SK-N-SH (cell line): Measurements from ENCODE around the gene MEGF6. TPM values are rescaled to one million over a fixed set of nuclear protein-coding genes. Genes with fewer than 3 reads are reported as not detected.

ENCODE experiments used
- CTCF ChIA-PET: fragments of 300-600, 350-600 bp; formaldehyde crosslinking; extraction: SDS; loops from one replicate; lab custom pipeline; 2021; lab: Yijun Ruan, JAX
- POLR2A ChIA-PET: fragments of 350-600 bp; sonication (Branson Sonifier 250); formaldehyde crosslinking; extraction: SDS; loops from one replicate; lab custom pipeline; 2020; ENCODE audit warnings: antibody characterized with exemption, inconsistent platforms; lab: Yijun Ruan, JAX
- DNase-seq: peaks from one replicate; pipeline ENCODE4 v3.0.0; 2012
- H2AFZ ChIP-seq: fragments of 200-600 bp; sonication (generic); 2 replicates; pipeline ENCODE4 v1.8.1; 2016; ENCODE audit warnings: antibody characterized with exemption, mild to moderate bottlenecking, low read depth
- H3F3A ChIP-seq: fragments of 200-600 bp; sonication (generic); replicated peaks from 2 replicates; pipeline ENCODE3; 2016; ENCODE audit warnings: antibody characterized with exemption, mild to moderate bottlenecking; ENCODE audit not compliant: insufficient read depth
- H3K27ac ChIP-seq, 2 experiments: fragments of 200-500 bp in 1 of 2; fragments of 200-600 bp in 1 of 2; sonication (Bioruptor generic) in 1 of 2; sonication (generic), shearing (Covaris generic) in 1 of 2; 2 replicates each; pipeline versions ENCODE4 v1.5.1 to v1.6.1; 2014 to 2016; ENCODE audit warnings: low read depth in 2 of 2, inconsistent platforms in 1 of 2, low read length in 1 of 2, mild to moderate bottlenecking in 1 of 2, mixed read lengths in 1 of 2
- H3K27me3 ChIP-seq: fragments of 200-600 bp; sonication (generic), shearing (Covaris generic); 2 replicates; pipeline ENCODE4 v1.6.1; 2016; ENCODE audit warnings: mixed run types; ENCODE audit not compliant: insufficient read depth
- H3K36me3 ChIP-seq, 2 experiments: fragments of 200-500 bp in 1 of 2; fragments of 200-600 bp in 1 of 2; sonication (Bioruptor generic) in 1 of 2; sonication (generic) in 1 of 2; replicated peaks in 1 of 2; 2 replicates each; pipeline versions ENCODE3 to v1.5.1; 2014 to 2016; ENCODE audit warnings: low read length in 1 of 2, mild to moderate bottlenecking in 1 of 2; ENCODE audit not compliant: insufficient read depth in 2 of 2, control insufficient read depth in 1 of 2
- H3K4me1 ChIP-seq, 2 experiments: fragments of 200-500 bp in 1 of 2; fragments of 200-600 bp in 1 of 2; sonication (Bioruptor generic) in 1 of 2; sonication (generic), shearing (Covaris generic) in 1 of 2; 2 replicates each; pipeline versions ENCODE4 v1.5.1 to v1.6.1; 2014 to 2016; ENCODE audit warnings: low read depth in 1 of 2, low read length in 1 of 2, mixed run types in 1 of 2; ENCODE audit not compliant: insufficient read depth in 2 of 2, control insufficient read depth in 1 of 2
- H3K4me2 ChIP-seq: fragments of 200-600 bp; sonication (generic), shearing (Covaris generic); 2 replicates; pipeline ENCODE4 v1.6.1; 2017; ENCODE audit warnings: mixed run types
- H3K4me3 ChIP-seq, 2 experiments: fragments of 200-500 bp in 1 of 2; fragments of 200-600 bp in 1 of 2; sonication (Bioruptor generic) in 1 of 2; sonication (generic), shearing (Covaris generic) in 1 of 2; 2 replicates each; pipeline versions ENCODE4 v1.5.1 to v1.8.1; 2014 to 2016; ENCODE audit warnings: low read depth in 2 of 2, inconsistent platforms in 1 of 2, low read length in 1 of 2, mild to moderate bottlenecking in 1 of 2, mixed read lengths in 1 of 2, moderate library complexity in 1 of 2
- H3K79me2 ChIP-seq: fragments of 200-600 bp; sonication (generic); 2 replicates; pipeline ENCODE4 v1.8.1; 2017; ENCODE audit warnings: mild to moderate bottlenecking; ENCODE audit not compliant: insufficient read depth
- H3K9ac ChIP-seq: fragments of 200-600 bp; sonication (generic); 2 replicates; pipeline ENCODE4 v1.6.1; 2017; ENCODE audit warnings: mixed run types
- H3K9me2 ChIP-seq: fragments of 200-600 bp; sonication (generic); 2 replicates; pipeline ENCODE4 v1.6.1; 2017; ENCODE audit warnings: mixed run types
- H3K9me3 ChIP-seq: fragments of 200-600 bp; sonication (generic); 2 replicates; pipeline ENCODE4 v1.6.1; 2017; ENCODE audit warnings: mixed run types, mild to moderate bottlenecking, moderate library complexity
- H4K20me1 ChIP-seq: fragments of 200-600 bp; sonication (generic); 2 replicates; pipeline ENCODE4 v1.6.1; 2017; ENCODE audit warnings: mild to moderate bottlenecking, mixed run types; ENCODE audit not compliant: insufficient read depth
- CHD2 ChIP-seq: fragments of 150-350 bp; IDR thresholded peaks from 2 replicates; pipeline ENCODE4 v1.6.1; 2018; ENCODE audit warnings: low read length; ENCODE audit not compliant: partially characterized antibody
- FOSL2 ChIP-seq: IDR thresholded peaks from 2 replicates; pipeline ENCODE4 v1.4.0; 2012; ENCODE audit warnings: low read depth, mild to moderate bottlenecking, moderate library complexity, borderline replicate concordance
- FOXJ3 ChIP-seq: sonication (generic); formaldehyde crosslinking; IDR thresholded peaks from 2 replicates; pipeline ENCODE4 v1.5.1; 2020; ENCODE audit warnings: mild to moderate bottlenecking, missing genetic modification reagents
- FOXM1 ChIP-seq: IDR thresholded peaks from 2 replicates; pipeline ENCODE4 v1.4.0; 2012; ENCODE audit warnings: low read depth, mild to moderate bottlenecking
- MAX ChIP-seq: IDR thresholded peaks from 2 replicates; pipeline ENCODE4 v1.4.0; 2012; ENCODE audit warnings: low read depth
- MEF2A ChIP-seq: IDR thresholded peaks from 2 replicates; pipeline ENCODE4 v1.4.0; 2012; ENCODE audit warnings: low read depth, borderline replicate concordance
- POLR2AphosphoS5 ChIP-seq: IDR thresholded peaks from 2 replicates; pipeline ENCODE4 v1.6.1; 2012; ENCODE audit warnings: low read depth, low read length
- RAD21 ChIP-seq: IDR thresholded peaks from 2 replicates; pipeline ENCODE4 v1.6.1; 2012; ENCODE audit warnings: mild to moderate bottlenecking, low read length
- RCOR1 ChIP-seq: fragments of 150-350 bp; IDR thresholded peaks from 2 replicates; pipeline ENCODE4 v1.6.1; 2017; ENCODE audit warnings: antibody characterized with exemption, low read length
- RXRA ChIP-seq: IDR thresholded peaks from 2 replicates; pipeline ENCODE4 v1.4.0; 2012; ENCODE audit warnings: low read depth, mild to moderate bottlenecking, borderline replicate concordance
- SIN3A ChIP-seq: IDR thresholded peaks from 2 replicates; pipeline ENCODE4 v1.6.1; 2012; ENCODE audit warnings: low read depth, mild to moderate bottlenecking, low read length, moderate library complexity, borderline replicate concordance
- SMC3 ChIP-seq: IDR thresholded peaks from 2 replicates; pipeline ENCODE4 v1.6.1; 2012; ENCODE audit warnings: low read depth, low read length, improper control_type of control experiment
- TAF1 ChIP-seq: IDR thresholded peaks from 2 replicates; pipeline ENCODE4 v1.6.1; 2012; ENCODE audit warnings: low read depth, mild to moderate bottlenecking, low read length, moderate library complexity, borderline replicate concordance
- TCF12 ChIP-seq: IDR thresholded peaks from 2 replicates; pipeline ENCODE4 v1.4.0; 2012
- TEAD4 ChIP-seq: IDR thresholded peaks from 2 replicates; pipeline ENCODE4 v1.4.0; 2012; ENCODE audit warnings: mild to moderate bottlenecking, borderline replicate concordance; ENCODE audit not compliant: insufficient read depth
- WGBS: methylation state at CpG from one replicate; pipeline ENCODE4 v1.1.6; 2017; ENCODE audit warnings: low lambda C conversion rate; 5-methylcytosine and 5-hydroxymethylcytosine counted together
- polyA plus RNA-seq, 3 experiments: library from polyadenylated mRNA; depleted of rRNA; stranded (reverse); fragments of >200 nt; gene quantifications; 2 replicates each; pipeline ENCODE4 v1.2.3, GENCODE V29; 2012
- TF ChIP-seq, protein P1 (sequence below): fragments of 200-600 bp; sonication (generic); IDR thresholded peaks from 2 replicates; pipeline ENCODE4 v1.6.1; 2017; ENCODE audit warnings: antibody characterized with exemption, mild to moderate bottlenecking, moderate library complexity
- TF ChIP-seq, protein P2 (sequence below): IDR thresholded peaks from 2 replicates; pipeline ENCODE4 v1.4.0; 2012; ENCODE audit warnings: low read depth, borderline replicate concordance

MEGF6 gene
- polyA plus RNA-seq, 1 of the 3 experiments (the other 2 are of a cell fraction), result 7.6 TPM

DNA sequence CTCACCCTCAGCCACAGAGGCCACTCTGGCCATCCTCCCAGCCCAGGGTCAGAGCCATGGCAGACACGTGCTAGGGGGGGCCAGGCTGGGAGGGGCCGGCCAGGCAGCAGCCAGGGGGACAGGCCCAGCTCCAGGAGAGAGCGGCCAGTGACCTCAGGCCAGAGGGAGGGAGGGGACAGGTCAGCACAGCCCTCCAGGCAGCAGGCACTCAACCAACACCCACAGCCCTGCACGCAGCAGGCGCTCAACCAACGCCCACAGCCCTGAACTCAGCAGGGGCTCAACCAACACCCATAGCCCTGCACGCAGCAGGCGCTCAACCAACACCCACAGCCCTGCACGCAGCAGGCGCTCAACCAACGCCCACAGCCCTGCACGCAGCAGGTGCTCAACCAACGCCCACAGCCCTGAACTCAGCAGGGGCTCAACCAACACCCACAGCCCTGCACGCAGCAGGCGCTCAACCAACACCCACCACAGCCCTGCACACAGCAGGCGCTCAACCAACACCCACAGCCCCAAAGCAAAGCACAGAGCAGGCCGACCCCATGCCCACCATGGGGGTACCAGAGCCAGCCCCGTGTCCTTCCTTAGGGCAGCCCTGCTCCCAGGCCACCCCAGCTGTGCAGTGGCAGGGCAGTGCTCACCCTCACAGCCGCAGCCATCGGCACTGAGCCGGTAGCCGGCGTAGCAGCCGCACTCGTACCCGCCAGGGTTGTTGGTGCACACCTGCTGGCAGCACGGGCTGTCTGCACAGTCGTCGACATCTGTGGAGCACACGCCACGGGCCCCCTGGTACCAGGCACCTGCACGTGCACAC, 101.0 kb downstream of the MEGF6 start:
- H2AFZ ChIP-seq, result no peak overlapping the region
- H4K20me1 ChIP-seq, result no peaks in the 10 kb centered on the region
- H3K4me3 ChIP-seq, result no peak overlapping the region
- H3K27ac ChIP-seq, result no peak overlapping the region
- DNase-seq, result no peak
- H3K79me2 ChIP-seq, result no peaks in the 10 kb centered on the region
- ChIA-PET CTCF (interaction anchor here (0.7 to 4.5 kb wide), 2 partner anchors 8 to 105 kb away, joined by 3 to 18 read pairs; no protein-coding TSS in a partner anchor), POLR2A (no interaction called here)
- no peaks in the 10 kb centered on the region for H3K9me3 ChIP-seq
- no peaks in the 10 kb centered on the region for H3K9me2 ChIP-seq
- peaks cover 0 to 8% of the 10 kb centered on the region in 2 experiments; a peak in 1 of 4 replicates for H3K4me1 ChIP-seq
- H3K4me2 ChIP-seq, result no peak overlapping the region
- no peak for TF ChIP-seq MAX
- TF ChIP-seq, protein P1, sequence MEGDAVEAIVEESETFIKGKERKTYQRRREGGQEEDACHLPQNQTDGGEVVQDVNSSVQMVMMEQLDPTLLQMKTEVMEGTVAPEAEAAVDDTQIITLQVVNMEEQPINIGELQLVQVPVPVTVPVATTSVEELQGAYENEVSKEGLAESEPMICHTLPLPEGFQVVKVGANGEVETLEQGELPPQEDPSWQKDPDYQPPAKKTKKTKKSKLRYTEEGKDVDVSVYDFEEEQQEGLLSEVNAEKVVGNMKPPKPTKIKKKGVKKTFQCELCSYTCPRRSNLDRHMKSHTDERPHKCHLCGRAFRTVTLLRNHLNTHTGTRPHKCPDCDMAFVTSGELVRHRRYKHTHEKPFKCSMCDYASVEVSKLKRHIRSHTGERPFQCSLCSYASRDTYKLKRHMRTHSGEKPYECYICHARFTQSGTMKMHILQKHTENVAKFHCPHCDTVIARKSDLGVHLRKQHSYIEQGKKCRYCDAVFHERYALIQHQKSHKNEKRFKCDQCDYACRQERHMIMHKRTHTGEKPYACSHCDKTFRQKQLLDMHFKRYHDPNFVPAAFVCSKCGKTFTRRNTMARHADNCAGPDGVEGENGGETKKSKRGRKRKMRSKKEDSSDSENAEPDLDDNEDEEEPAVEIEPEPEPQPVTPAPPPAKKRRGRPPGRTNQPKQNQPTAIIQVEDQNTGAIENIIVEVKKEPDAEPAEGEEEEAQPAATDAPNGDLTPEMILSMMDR, result no peak
- TF ChIP-seq SMC3, result no peak
- TF ChIP-seq, protein P2, sequence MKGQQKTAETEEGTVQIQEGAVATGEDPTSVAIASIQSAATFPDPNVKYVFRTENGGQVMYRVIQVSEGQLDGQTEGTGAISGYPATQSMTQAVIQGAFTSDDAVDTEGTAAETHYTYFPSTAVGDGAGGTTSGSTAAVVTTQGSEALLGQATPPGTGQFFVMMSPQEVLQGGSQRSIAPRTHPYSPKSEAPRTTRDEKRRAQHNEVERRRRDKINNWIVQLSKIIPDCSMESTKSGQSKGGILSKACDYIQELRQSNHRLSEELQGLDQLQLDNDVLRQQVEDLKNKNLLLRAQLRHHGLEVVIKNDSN, result no peak
- TF ChIP-seq TAF1, result no peak
- TF ChIP-seq FOXJ3 (CRISPR knock-in tag), result no peak
- TF ChIP-seq RXRA, result no peak
- no peak for TF ChIP-seq MEF2A
- TF ChIP-seq RCOR1, result no peak
- TF ChIP-seq FOXM1, result no peak
- TF ChIP-seq POLR2AphosphoS5, result no peak
- TF ChIP-seq CHD2, result no peak
- TF ChIP-seq SIN3A, result no peak
- no peak for TF ChIP-seq FOSL2
- TF ChIP-seq TCF12, result no peak
- TF ChIP-seq TEAD4, result no peak
- TF ChIP-seq RAD21, result no peak
- TF ChIP-seq, all 33 proteins: peak for 0
- 72% methylated on average over 4 of the region's 32 CpGs for WGBS
- H3K27me3 ChIP-seq, result no peaks in the 10 kb centered on the region
- no peak overlapping the region for H3K9ac ChIP-seq
- H3K36me3 ChIP-seq, result no peaks in the 10 kb centered on the region
- no peaks in the 10 kb centered on the region for H3F3A ChIP-seq
